Measurements from ENCODE around the gene CXorf51B. TPM values are rescaled to one million over a fixed set of nuclear protein-coding genes. Genes with fewer than 3 reads are reported as not detected.
"Not testable (repeated sequence)": the region's sequence is repeated elsewhere in the genome, so short reads cannot be mapped to it uniquely, and the experiment has no call there.

CXorf51B gene
- total RNA-seq = not detected in 2 replicates

- H3K9me3 Mint-ChIP-seq; H3K4me3 Mint-ChIP-seq; intact Hi-C loops (cut with micrococcal nuclease); DNase-seq (ENCODE audit: low spot score); H3K4me1 Mint-ChIP-seq (ENCODE audit: low read depth); H3K27me3 Mint-ChIP-seq (ENCODE audit: insufficient read depth); H3K27ac Mint-ChIP-seq; H3K36me3 Mint-ChIP-seq (ENCODE audit: low read depth): not testable (repeated sequence)
Measured at GRCh38 chrX:146809471-146809870, at the start of gene CXorf51B. Gene CXorf51B (plus strand): TSS chrX:146809771. CDS start chrX:146809792, 21 bp downstream.

GRCh38 chrX:146814644-146815043 lies 5.1 kb downstream of the CXorf51B start, which contains the start of gene CXorf51A:
Gene CXorf51A (minus strand): TSS chrX:146814744. CDS start chrX:146814723, 21 bp downstream.
- intact Hi-C loops (cut with micrococcal nuclease); H3K36me3 Mint-ChIP-seq (ENCODE audit: low read depth); H3K9me3 Mint-ChIP-seq; H3K27me3 Mint-ChIP-seq (ENCODE audit: insufficient read depth); DNase-seq (ENCODE audit: low spot score); H3K4me1 Mint-ChIP-seq (ENCODE audit: low read depth); H3K4me3 Mint-ChIP-seq; H3K27ac Mint-ChIP-seq: not testable (repeated sequence)

- H3K36me3 Mint-ChIP-seq (ENCODE audit: low read depth) = no peaks in the 10 kb centered on the region
- no peaks in the 10 kb centered on the region for H3K27me3 Mint-ChIP-seq (ENCODE audit: insufficient read depth)
- intact Hi-C loops (cut with micrococcal nuclease) = no loop called here
- no peak overlapping the region for H3K27ac Mint-ChIP-seq
- no peak for DNase-seq (ENCODE audit: low spot score)
- no peaks in the 10 kb centered on the region for H3K4me1 Mint-ChIP-seq (ENCODE audit: low read depth)
- no peaks in the 10 kb centered on the region for H3K9me3 Mint-ChIP-seq
- no peak overlapping the region for H3K4me3 Mint-ChIP-seq
Measured at GRCh38 chrX:146831994-146832393, 22.4 kb downstream of the CXorf51B start.

- DNase-seq (ENCODE audit: low spot score) = no peak
- H3K4me3 Mint-ChIP-seq = no peak overlapping the region
- no peak overlapping the region for H3K27ac Mint-ChIP-seq
- H3K27me3 Mint-ChIP-seq (ENCODE audit: insufficient read depth) = no peaks in the 10 kb centered on the region
- intact Hi-C loops (cut with micrococcal nuclease) = no loop called here
- peaks cover 3% of the 10 kb centered on the region for H3K9me3 Mint-ChIP-seq
- H3K4me1 Mint-ChIP-seq (ENCODE audit: low read depth) = no peaks in the 10 kb centered on the region
- H3K36me3 Mint-ChIP-seq (ENCODE audit: low read depth) = no peaks in the 10 kb centered on the region
Measured at GRCh38 chrX:146854281-146854680, 44.7 kb downstream of the CXorf51B start.

Other genes with a start within 250 kb of the CXorf51B start
- gene CXorf51A, start 5.0 kb downstream of the CXorf51B start, total RNA-seq = not detected in 2 replicates